ENCODE data around the gene ATR.

The ATR gene

GRCh38 chr3:142543307-142543706 is 35.2 kb downstream of the ATR start:
- H3K4me3 ChIP-seq (ENCODE audit: low read length in 2 of 2): no peak overlapping the region
- no peak overlapping the region for H3K9ac ChIP-seq (ENCODE audit: low read depth in 1 of 2, low read length in 2 of 2)
- H3K27me3 ChIP-seq (ENCODE audit: control insufficient read depth in 2 of 2, insufficient read depth in 2 of 2, low read length in 2 of 2): no peaks in the 10 kb centered on the region
- no peaks in the 10 kb centered on the region for H3K9me3 ChIP-seq (ENCODE audit: control insufficient read depth in 2 of 2, low read length in 2 of 2)
- H3K4me1 ChIP-seq (ENCODE audit: control insufficient read depth in 2 of 2, insufficient read depth in 2 of 2, low read length in 2 of 2): no peaks in the 10 kb centered on the region
- H3K36me3 ChIP-seq (ENCODE audit: control insufficient read depth in 2 of 2, insufficient read depth in 2 of 2, low read length in 2 of 2): peaks cover 10 to 18% of the 10 kb centered on the region in 2 donors
- no peak overlapping the region for H3K27ac ChIP-seq (ENCODE audit: low read depth in 2 of 2, low read length in 2 of 2)

- H3K27ac ChIP-seq (ENCODE audit: low read depth in 2 of 2, low read length in 2 of 2): no peak overlapping the region
- no peaks in the 10 kb centered on the region for H3K27me3 ChIP-seq (ENCODE audit: control insufficient read depth in 2 of 2, insufficient read depth in 2 of 2, low read length in 2 of 2)
- H3K9me3 ChIP-seq (ENCODE audit: control insufficient read depth in 2 of 2, low read length in 2 of 2): no peaks in the 10 kb centered on the region
- H3K36me3 ChIP-seq (ENCODE audit: control insufficient read depth in 2 of 2, insufficient read depth in 2 of 2, low read length in 2 of 2): peaks cover 10 to 24% of the 10 kb centered on the region in 2 donors
- no peak overlapping the region for H3K9ac ChIP-seq (ENCODE audit: low read depth in 1 of 2, low read length in 2 of 2)
- H3K4me3 ChIP-seq (ENCODE audit: low read length in 2 of 2): no peak overlapping the region
- H3K4me1 ChIP-seq (ENCODE audit: control insufficient read depth in 2 of 2, insufficient read depth in 2 of 2, low read length in 2 of 2): no peaks in the 10 kb centered on the region
Observed at GRCh38 chr3:142542054-142542453, 36.5 kb downstream of the ATR start.

GRCh38 chr3:142536519-142536918 is 42.0 kb downstream of the ATR start:
- H3K36me3 ChIP-seq (ENCODE audit: control insufficient read depth in 2 of 2, insufficient read depth in 2 of 2, low read length in 2 of 2): peaks cover 39 to 41% of the 10 kb centered on the region in 2 donors
- no peak overlapping the region for H3K4me3 ChIP-seq (ENCODE audit: low read length in 2 of 2)
- no peak overlapping the region for H3K27ac ChIP-seq (ENCODE audit: low read depth in 2 of 2, low read length in 2 of 2)
- H3K9ac ChIP-seq (ENCODE audit: low read depth in 1 of 2, low read length in 2 of 2): no peak overlapping the region
- H3K27me3 ChIP-seq (ENCODE audit: control insufficient read depth in 2 of 2, insufficient read depth in 2 of 2, low read length in 2 of 2): no peaks in the 10 kb centered on the region
- H3K4me1 ChIP-seq (ENCODE audit: control insufficient read depth in 2 of 2, insufficient read depth in 2 of 2, low read length in 2 of 2): no peaks in the 10 kb centered on the region
- no peaks in the 10 kb centered on the region for H3K9me3 ChIP-seq (ENCODE audit: control insufficient read depth in 2 of 2, low read length in 2 of 2)

- no peaks in the 10 kb centered on the region for H3K27me3 ChIP-seq (ENCODE audit: control insufficient read depth in 2 of 2, insufficient read depth in 2 of 2, low read length in 2 of 2)
- H3K4me1 ChIP-seq (ENCODE audit: control insufficient read depth in 2 of 2, insufficient read depth in 2 of 2, low read length in 2 of 2): no peaks in the 10 kb centered on the region
- peaks cover 39 to 41% of the 10 kb centered on the region in 2 donors for H3K36me3 ChIP-seq (ENCODE audit: control insufficient read depth in 2 of 2, insufficient read depth in 2 of 2, low read length in 2 of 2)
- H3K9ac ChIP-seq (ENCODE audit: low read depth in 1 of 2, low read length in 2 of 2): no peak overlapping the region
- no peaks in the 10 kb centered on the region for H3K9me3 ChIP-seq (ENCODE audit: control insufficient read depth in 2 of 2, low read length in 2 of 2)
- H3K27ac ChIP-seq (ENCODE audit: low read depth in 2 of 2, low read length in 2 of 2): no peak overlapping the region
- no peak overlapping the region for H3K4me3 ChIP-seq (ENCODE audit: low read length in 2 of 2)
Observed at GRCh38 chr3:142534543-142534942, 44.0 kb downstream of the ATR start.

- Histone ChIP-seq H3K27me3 (ENCODE audit: control insufficient read depth in 2 of 2, insufficient read depth in 2 of 2, low read length in 2 of 2) (no peaks in the 10 kb centered on the region), H3K9me3 (ENCODE audit: control insufficient read depth in 2 of 2, low read length in 2 of 2) (no peaks in the 10 kb centered on the region), H3K36me3 (ENCODE audit: control insufficient read depth in 2 of 2, insufficient read depth in 2 of 2, low read length in 2 of 2) (peaks cover 25 to 27% of the 10 kb centered on the region in 2 donors), H3K9ac (ENCODE audit: low read depth in 1 of 2, low read length in 2 of 2) (no peak overlapping the region), H3K4me3 (ENCODE audit: low read length in 2 of 2) (no peak overlapping the region), H3K27ac (ENCODE audit: low read depth in 2 of 2, low read length in 2 of 2) (no peak overlapping the region), H3K4me1 (ENCODE audit: control insufficient read depth in 2 of 2, insufficient read depth in 2 of 2, low read length in 2 of 2) (no peaks in the 10 kb centered on the region)
Observed at GRCh38 chr3:142530296-142530695, 48.2 kb downstream of the ATR start.

- H3K36me3 ChIP-seq (ENCODE audit: control insufficient read depth in 2 of 2, insufficient read depth in 2 of 2, low read length in 2 of 2): peaks cover 13 to 25% of the 10 kb centered on the region in 2 donors
- H3K4me3 ChIP-seq (ENCODE audit: low read length in 2 of 2): no peak overlapping the region
Observed at GRCh38 chr3:142523921-142524566, 54.5 kb downstream of the ATR start.

GRCh38 chr3:142509079-142509478 is 69.5 kb downstream of the ATR start:
- Histone ChIP-seq H3K36me3 (ENCODE audit: control insufficient read depth in 2 of 2, insufficient read depth in 2 of 2, low read length in 2 of 2) (peaks cover 7 to 17% of the 10 kb centered on the region in 2 donors), H3K4me1 (ENCODE audit: control insufficient read depth in 2 of 2, insufficient read depth in 2 of 2, low read length in 2 of 2) (no peaks in the 10 kb centered on the region), H3K9me3 (ENCODE audit: control insufficient read depth in 2 of 2, low read length in 2 of 2) (no peaks in the 10 kb centered on the region), H3K27ac (ENCODE audit: low read depth in 2 of 2, low read length in 2 of 2) (no peak overlapping the region), H3K27me3 (ENCODE audit: control insufficient read depth in 2 of 2, insufficient read depth in 2 of 2, low read length in 2 of 2) (no peaks in the 10 kb centered on the region), H3K9ac (ENCODE audit: low read depth in 1 of 2, low read length in 2 of 2) (no peak overlapping the region), H3K4me3 (ENCODE audit: low read length in 2 of 2) (no peak overlapping the region)

More at GRCh38 chr3:142523921-142524566, 54.5 kb downstream of the ATR start:
- Histone ChIP-seq H3K27me3 (ENCODE audit: control insufficient read depth in 2 of 2, insufficient read depth in 2 of 2, low read length in 2 of 2) (no peaks in the 10 kb centered on the region), H3K9ac (ENCODE audit: low read depth in 1 of 2, low read length in 2 of 2) (no peak overlapping the region), H3K9me3 (ENCODE audit: control insufficient read depth in 2 of 2, low read length in 2 of 2) (no peaks in the 10 kb centered on the region), H3K27ac (ENCODE audit: low read depth in 2 of 2, low read length in 2 of 2) (no peak overlapping the region), H3K4me1 (ENCODE audit: control insufficient read depth in 2 of 2, insufficient read depth in 2 of 2, low read length in 2 of 2) (no peaks in the 10 kb centered on the region)

GRCh38 chr3:142507241-142507640 is 71.3 kb downstream of the ATR start:
- H3K36me3 ChIP-seq (ENCODE audit: control insufficient read depth in 2 of 2, insufficient read depth in 2 of 2, low read length in 2 of 2): peaks cover 3 to 17% of the 10 kb centered on the region in 2 donors
- no peak overlapping the region for H3K9ac ChIP-seq (ENCODE audit: low read depth in 1 of 2, low read length in 2 of 2)
- no peaks in the 10 kb centered on the region for H3K27me3 ChIP-seq (ENCODE audit: control insufficient read depth in 2 of 2, insufficient read depth in 2 of 2, low read length in 2 of 2)
- H3K9me3 ChIP-seq (ENCODE audit: control insufficient read depth in 2 of 2, low read length in 2 of 2): no peaks in the 10 kb centered on the region
- no peaks in the 10 kb centered on the region for H3K4me1 ChIP-seq (ENCODE audit: control insufficient read depth in 2 of 2, insufficient read depth in 2 of 2, low read length in 2 of 2)
- no peak overlapping the region for H3K27ac ChIP-seq (ENCODE audit: low read depth in 2 of 2, low read length in 2 of 2)
- H3K4me3 ChIP-seq (ENCODE audit: low read length in 2 of 2): no peak overlapping the region

GRCh38 chr3:142502187-142502985 is 76.1 kb downstream of the ATR start:
- no peak overlapping the region for H3K27ac ChIP-seq (ENCODE audit: low read depth in 2 of 2, low read length in 2 of 2)
- no peak overlapping the region for H3K9ac ChIP-seq (ENCODE audit: low read depth in 1 of 2, low read length in 2 of 2)
- no peaks in the 10 kb centered on the region for H3K9me3 ChIP-seq (ENCODE audit: control insufficient read depth in 2 of 2, low read length in 2 of 2)
- no peaks in the 10 kb centered on the region for H3K27me3 ChIP-seq (ENCODE audit: control insufficient read depth in 2 of 2, insufficient read depth in 2 of 2, low read length in 2 of 2)
- no peak overlapping the region for H3K4me3 ChIP-seq (ENCODE audit: low read length in 2 of 2)
- H3K36me3 ChIP-seq (ENCODE audit: control insufficient read depth in 2 of 2, insufficient read depth in 2 of 2, low read length in 2 of 2): peaks cover 3 to 15% of the 10 kb centered on the region in 2 donors
- no peaks in the 10 kb centered on the region for H3K4me1 ChIP-seq (ENCODE audit: control insufficient read depth in 2 of 2, insufficient read depth in 2 of 2, low read length in 2 of 2)

All from mucosa of rectum (tissue), 2 donors.